SK-N-DZ (cell line): Measurements from ENCODE around the gene RAPGEF5.

Experiments
- DNase-seq: peaks from one replicate; pipeline ENCODE4 v3.0.0-alpha.2; 2015; ENCODE audit warnings: low spot score

The RAPGEF5 gene

DNA sequence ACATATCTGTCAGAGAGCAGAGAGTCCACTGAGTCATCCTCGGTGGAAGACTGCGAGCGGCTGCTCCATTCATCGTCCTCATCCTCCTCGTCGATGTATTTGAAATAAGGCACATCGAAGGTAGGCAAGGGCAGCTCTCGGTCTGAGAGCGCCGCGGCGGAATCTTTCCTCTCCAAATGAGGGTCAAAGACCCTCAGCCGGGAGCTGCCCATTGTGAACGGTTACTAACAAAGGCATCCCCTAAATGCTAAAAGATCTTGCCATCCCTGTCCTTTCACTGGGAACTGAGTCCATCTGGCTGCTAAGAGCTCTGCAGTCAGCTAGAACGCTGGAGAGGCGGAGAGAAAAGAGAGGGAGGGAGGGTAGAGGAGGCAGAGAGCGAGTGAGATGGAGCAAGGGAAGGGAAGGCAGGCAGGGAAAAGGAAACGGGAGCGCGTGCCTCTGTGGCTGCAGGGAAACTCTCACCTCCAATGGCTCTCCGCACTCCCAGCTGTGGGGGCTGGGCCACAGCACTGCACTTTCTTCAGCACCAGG is 163.4 kb downstream of the RAPGEF5 start:
- DNase-seq = peak; percentile 50

DNA sequence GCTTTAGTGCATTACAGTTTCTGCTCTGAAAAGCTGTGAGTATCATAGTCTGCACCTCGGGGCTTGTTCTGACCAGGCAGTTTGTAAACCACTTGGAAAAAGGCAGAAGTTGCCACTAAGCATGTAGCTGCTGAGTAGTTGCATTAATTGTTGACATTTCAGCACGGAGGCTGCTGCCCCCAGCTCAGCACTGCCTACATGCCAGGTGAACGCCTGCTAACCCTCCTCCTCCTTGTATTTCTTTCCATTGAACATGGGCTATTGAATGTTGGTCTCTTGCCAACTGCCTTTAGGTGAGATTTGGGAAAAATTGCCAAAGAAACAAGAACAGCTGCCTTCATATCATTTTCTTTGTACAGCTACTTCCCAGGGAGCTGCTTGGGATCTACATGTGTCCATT is 164.2 kb downstream of the RAPGEF5 start:
- DNase-seq = no peak

DNA sequence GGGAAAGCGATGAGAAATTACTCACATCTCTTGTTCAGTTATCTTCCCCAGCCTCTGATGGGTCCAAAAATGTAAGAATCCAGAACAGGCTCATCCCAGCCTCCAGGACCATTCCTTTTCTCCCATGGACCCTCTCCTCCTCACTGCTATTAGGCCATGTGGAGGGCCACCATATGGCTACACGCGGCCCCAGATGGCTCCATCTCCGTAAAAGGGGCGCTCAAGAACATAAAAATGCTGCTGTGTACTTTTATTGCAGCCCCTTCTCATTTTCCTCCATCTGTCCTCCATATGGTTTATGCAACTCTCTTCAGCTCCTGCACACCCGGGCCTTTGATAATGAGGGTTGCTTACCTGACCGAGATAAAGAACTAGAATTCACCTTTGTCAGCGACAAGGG is 166.2 kb downstream of the RAPGEF5 start:
- no peak for DNase-seq

DNA sequence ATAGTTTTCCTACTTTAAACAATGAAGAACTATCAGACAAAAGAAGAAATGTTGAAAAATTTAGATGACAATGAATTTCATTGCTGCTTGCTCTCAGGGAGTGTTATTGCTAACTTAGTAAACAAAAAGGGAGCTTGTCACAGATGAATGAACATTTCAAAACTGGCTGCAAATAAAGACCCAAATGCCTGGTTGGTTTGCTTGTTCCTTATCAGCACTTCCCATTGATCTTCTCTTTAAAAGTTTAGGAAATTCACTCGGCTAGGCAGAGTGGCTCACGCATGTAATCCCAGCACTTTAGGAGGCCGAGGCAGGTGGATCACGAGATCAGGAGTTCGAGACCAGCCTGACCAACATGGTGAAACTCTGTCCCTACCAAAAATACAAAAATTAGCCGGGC is 167.2 kb downstream of the RAPGEF5 start:
- DNase-seq = no peak

DNA sequence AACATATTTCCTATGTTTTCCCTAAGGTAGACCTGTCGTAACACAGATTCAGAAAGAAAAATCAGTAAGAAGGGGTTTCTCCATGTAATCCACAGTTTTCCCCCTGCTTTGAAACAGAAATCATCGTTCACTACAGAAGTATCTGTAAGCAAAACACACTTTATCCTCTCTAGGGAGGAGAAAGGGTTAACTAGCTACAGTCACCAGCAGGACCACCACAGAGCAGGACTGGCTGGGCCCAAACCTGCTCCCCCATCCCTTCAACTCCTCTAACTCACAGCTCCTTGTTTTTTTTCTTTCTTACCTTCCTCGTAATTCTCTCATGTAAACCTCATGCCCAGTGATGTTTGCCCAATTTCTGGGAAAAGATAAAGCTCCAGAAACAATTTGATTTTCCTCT is 167.7 kb downstream of the RAPGEF5 start:
- no peak for DNase-seq

DNA sequence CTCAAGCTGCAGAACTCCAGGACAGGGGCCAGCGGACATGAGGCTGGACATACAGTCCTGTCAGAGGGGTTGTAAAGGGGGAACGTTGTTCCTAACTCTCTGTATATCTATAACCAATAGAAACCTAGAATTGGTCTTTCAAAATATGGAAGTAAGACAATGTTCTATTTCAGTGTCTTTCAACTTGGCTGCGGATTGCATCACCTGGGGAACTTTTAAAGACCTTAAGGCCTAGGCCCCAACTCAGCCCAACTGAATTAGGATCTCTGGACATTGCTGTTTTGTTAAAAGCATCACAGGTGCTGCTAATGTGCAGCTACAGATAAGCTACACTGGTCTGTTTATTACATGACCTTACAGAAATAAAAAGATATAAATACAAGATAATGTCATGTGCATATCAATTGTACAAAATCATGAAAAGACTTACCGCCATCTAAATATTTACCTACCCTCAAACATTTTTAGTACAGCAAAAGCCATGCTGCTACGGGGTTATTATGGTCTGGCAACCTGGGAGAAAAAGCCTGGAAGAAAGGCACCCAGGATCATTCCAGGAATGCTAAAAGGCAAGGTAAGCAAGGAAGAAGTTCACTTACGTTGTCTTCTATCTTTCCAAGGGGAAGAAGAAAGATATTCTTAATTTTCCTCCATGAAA is 169.1 kb downstream of the RAPGEF5 start:
- DNase-seq = no peak

DNA sequence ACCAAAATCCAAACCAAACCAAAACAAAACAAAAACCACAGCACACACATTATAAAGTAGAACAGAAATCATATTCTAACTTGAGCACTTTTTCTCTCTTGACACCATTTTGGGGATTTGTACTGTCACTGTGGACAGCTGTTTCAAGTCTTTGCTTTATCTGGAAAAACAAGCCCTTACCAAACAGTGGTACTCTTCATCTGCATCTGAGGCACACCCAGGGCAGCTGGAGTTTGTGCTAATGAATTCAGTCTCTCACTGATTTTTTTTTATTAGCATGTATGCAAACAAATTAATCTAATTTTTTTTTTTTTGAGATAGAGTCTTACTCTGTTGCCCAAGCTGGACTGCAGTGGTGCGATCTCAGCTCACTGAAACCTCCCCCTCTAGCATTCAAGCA is 171.4 kb downstream of the RAPGEF5 start:
- DNase-seq = no peak

DNA sequence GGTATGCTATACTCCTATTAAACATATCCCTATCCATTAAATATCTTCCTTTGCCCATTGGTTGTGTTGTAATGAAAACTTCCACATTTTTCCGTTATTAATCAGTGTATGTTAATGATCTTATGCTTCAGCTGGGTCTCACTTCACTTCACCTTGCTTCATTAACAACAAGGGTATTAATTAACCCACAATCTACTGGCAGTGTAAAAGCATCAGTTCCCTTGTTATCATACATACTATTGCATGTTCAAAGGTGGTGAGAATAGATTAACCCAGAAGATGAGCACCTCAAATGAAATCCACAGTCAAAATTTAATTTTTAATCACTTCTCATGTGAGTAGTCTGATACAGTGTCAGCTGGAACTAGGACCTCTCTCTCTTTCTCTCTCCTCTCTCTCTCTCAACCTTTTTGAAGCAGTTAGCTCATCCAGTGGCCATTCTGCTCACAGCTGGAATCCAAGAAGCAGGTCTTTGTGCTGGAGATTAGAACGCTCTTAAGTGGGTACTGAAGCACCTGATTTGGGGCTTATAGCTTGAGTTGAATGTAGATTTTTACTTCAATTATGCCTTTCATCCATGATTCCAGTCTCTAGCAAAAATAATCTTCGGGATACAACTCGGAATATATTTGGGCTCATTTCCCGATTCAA is 172.3 kb downstream of the RAPGEF5 start:
- no peak for DNase-seq

DNA sequence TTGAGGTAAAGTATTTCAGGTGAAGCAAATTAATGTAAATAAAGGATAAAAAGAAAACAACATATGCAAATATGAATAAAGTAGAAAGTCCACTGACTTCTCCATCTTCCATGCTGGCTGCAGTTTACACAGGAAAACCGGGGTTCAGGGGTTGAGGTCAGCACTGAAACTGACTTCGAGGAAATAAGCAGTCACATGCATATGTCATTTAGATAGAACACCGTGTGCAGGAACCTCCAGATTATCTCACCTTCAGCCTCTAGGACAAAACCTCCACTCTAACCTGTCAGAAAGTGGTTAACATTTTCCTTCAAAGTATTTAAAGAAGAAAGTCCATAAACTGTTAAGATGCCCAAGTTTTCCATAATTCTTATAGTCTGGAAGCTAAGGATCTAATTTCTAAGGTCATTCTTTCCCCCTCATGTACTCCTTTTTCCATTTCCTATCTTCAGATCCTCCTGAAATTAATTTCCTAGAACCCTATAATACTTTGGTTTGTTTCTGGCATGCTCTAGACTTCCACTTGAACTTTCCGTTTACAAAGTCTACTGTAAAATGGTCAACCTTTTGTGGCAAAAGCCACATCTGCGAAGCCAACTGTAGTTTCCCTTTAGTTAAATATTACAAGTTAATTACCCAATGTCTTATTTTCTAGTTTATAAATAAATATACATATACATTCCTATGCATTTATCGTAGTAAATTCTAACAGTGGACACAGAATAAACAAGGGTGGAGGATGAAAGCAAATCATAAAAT is 173.3 kb downstream of the RAPGEF5 start:
- DNase-seq = no peak

DNA sequence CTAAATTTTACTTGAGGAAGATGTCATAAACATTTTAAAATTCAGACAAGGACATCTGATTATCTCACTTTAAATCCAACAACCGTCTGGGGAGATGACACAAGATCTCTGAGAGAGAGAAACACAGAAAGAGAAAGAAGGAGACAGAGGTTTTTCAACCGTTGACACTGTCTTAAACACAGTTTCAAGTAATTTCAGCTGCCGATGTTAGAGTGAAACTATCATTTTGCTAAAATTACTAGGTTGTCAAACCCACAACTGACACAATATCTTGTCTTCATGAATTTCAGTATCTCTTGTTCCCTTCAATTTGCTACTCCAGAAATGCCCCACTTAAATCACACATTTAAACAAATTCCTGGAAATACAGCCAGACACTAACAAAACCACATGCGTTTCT is 174.8 kb downstream of the RAPGEF5 start:
- no peak for DNase-seq

DNA sequence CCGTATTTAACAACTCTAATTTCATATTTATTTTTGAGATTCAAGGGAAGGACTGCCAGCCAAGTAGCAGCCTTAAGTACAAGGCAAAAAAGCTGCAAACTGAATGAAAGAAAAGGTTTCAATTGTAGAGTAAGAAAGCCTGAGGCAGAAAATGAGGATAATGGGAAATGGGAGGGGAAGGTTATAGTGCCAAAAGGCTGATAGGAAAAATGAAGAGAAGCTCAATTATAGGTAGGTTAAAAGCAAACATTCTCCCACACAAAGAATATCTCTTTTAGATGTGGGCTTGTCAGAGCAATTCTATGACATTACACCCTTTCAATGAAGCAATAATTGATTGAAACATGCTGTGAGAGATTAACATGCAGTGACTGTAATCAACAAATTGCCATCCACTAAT is 175.3 kb downstream of the RAPGEF5 start:
- DNase-seq = no peak

DNA sequence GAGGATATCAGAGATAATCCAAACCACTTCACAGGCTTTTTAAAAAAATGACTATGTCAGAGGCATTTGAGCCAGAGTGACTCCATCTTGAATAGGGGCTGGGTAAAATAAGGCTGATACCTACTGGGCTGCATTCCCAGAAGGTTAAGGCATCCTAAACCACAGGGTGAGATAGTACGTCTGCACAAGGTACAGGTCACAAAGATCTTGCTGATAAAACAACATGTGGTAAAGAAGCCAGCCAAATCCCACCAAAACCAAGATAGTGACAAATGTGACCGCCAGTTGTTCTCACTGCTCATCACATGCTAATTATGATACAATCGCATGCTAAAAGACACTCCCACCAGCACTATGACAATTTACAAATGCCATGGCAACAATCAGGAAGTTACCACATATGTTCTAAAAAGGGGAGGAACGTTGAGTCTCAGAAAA is 177.5 kb downstream of the RAPGEF5 start:
- DNase-seq = no peak

DNA sequence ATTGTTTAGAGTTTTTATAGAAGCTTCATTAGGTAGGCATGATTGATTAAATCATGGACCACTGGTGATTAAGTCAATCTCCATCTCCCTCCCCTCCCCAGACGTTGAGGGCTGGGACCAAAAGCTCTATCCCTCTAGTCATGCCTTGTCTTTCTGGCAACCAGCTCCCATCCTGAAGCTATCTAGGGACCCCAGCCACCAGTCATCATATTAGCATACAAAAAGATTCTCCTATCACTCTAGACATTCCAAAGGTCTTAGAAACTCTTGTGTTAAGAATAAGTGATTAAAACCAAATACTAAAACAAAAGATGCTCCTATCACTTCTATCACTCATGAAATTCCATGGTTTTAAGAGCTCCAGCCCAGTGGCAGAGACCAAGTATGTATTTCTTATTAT is 178.2 kb downstream of the RAPGEF5 start:
- no peak for DNase-seq

DNA sequence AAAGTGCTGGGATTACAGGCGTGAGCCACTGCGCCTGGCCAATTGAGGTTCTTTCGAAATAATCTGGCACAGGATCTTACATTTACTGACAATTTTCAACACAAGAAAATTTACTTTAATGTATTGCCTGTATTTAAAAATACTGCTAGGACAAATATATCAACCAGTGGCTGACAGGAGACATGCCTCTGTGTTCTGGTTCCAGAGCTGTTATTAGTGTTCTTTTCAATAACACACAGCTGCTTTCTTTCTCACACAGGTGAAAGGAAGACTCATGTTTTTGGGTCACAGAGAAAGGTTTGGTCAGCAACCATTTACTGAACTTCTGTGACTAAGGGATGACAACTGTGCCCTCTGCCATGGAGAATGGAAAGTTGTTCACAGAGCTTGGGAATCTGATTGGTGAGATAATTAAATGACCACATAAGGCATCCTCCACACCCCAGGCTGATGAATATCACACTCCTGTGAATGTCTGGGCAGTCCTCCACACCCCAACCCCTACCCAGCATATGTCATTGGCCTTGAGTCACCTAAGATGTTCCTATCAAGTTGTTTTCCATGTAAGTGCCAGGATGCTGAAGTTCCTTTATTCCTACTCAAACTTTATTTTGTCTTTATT is 180.1 kb downstream of the RAPGEF5 start:
- DNase-seq = no peak

DNA sequence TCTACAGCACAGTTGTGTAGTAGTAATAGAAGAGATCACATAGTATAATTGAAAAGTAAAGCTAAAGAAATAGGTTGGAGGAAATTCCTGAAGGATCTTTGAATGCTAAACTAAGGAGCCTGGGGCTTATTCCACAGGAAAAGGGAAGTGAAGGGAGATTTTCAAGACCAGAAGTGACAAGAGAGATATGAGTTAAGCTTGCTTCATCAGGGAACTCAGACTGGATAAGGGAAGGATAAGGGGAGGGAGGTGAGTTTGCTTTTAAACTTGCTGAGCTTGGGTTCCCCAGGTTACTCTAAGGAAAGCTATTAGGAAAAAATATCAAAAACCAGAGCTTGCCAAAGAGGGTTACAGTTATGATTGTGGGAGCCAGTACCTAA is 182.4 kb downstream of the RAPGEF5 start:
- no peak for DNase-seq

DNA sequence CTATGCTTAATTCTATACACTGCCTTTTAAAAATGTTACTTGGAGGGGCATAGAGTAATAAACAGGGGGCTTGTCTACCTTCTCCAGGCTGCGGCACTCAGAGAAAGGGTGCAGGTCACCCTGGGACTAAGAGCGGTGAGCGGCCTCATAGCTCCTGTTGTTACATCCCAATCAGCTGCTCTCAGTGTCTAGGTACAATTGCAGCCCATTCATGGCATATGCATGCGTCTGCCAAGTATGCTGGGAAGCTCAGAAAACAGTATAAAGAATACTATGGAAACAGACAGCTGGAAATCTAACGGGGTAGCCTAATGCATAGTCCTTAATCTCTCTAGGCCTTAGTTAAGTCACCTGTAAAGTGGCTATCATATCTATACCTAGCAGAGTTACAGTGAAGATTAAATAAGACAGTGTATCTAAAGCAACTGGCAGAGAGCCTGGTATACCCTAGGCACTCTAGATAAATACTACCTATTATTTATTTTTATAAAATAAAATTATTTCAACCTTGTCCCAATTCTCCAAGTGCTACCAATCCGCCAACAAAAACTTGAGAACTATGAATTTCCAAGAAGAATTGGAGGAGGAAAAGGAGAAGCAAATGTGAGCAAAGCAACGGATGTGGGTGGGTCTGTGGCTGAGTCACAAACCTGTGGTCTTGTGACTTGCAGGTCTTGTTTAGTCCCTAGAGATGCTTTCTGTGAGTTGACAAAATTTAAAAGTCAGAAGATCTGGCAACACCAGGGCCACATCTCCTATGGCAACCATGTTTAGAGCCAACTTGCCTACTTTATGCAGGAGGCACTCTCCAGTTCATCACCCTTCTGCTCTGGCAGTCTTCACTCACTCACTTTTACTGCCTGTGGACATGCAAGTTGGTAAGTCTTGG is 183.0 kb downstream of the RAPGEF5 start:
- no peak for DNase-seq

DNA sequence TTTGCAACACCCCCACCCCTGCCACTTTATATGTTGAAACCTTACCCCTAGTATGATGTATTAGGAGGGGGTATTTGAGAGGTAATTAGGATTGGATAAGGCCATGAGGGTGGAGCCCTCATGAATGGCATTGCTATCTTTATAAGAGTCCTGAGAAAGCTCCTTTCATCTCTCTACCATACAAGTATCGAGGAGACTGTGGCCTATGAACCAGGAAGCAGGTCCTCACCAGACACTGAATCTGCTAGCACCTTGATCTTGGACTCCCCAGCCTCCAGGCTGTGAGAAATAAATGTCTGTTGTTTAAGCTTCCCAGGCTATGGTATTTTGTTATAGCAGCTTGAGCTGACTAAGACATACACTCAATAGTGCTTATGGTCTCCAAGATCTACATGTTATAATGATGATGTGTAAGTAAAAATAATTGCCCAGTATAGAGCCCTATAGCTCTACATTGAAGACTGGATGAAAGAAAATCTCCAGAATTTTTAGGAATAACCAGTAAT is 188.8 kb downstream of the RAPGEF5 start:
- DNase-seq = no peak

DNA sequence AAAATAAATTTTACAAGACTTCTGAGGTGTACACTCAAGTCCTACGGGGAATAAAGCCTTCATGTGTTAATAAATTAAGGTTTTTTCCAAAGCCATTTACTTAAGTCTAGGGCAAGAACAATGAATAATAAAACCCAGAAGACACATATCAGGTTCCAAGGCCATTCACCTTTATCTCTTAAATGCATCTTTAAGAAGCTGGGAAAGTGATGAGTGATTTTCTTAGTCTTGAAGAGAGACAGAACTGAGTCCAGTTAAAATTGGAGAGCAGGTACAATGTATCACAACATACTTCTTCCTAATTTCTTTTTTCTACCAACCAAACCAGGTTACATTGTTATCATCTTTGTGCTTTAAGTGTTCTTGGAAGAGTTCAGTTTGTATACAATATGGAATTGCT is 189.5 kb downstream of the RAPGEF5 start:
- peak; percentile 45 for DNase-seq

DNA sequence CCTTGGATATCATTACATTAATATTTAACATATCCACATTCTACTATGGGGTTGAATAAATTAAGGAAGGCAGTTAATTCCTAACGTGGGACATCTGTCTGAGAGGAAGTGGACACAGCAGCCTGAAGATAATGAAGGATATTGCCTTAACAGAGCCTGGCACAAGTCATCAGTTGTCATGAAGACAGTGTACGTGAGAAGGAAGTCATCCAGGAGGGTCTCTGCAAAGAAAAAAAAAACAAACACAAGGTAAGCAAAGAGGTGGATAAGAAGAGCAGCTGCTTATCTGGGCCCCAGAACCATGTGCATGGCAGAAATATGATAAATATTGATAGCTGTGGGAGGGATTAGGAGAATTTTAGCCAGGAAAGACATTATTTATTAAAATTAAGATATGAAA is 190.0 kb downstream of the RAPGEF5 start:
- peak; percentile 14 for DNase-seq

DNA sequence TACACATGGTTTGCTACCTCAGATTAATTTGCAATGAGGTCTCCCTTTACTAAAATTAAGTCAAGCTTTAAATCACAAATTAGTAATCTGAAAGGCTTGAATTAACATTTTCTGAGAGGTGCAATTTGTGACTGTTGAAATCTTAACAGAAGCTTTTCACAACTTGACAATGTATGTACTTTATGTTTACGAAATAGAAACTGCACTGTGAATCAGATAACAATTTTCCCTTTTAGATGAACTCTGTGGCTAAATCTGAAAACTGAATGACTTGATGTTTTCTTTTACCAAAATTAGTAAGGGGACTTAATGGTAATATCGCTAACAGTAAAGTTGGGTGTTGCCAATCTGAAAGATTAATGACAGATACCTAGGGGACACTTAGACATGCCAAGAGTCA is 197.6 kb downstream of the RAPGEF5 start:
- DNase-seq = no peak

DNA sequence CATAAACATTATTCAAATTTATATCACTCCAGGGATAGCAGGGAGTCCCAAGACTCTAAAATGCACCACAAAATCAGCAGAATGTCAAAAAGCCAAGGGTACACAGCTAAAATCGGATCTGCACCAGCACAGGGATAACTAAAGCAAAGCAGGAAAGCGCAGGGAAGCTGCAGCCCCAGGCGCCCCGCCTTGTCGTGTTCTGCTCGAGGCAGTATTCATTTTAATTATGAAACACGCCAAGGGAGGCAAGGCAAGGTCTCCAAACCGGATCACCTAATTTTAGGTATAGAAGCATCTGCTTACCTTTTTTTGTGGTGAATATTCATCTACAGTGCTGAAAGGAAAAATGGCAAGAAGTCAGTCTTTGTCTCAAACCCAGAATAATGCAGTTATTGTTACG is 199.4 kb downstream of the RAPGEF5 start:
- no peak for DNase-seq
